Measurements from ENCODE around the gene CYB561D2.
A peak's percentile ranks its signal among the peaks of the same experiment; 100 is the strongest.

CYB561D2 gene

DNA sequence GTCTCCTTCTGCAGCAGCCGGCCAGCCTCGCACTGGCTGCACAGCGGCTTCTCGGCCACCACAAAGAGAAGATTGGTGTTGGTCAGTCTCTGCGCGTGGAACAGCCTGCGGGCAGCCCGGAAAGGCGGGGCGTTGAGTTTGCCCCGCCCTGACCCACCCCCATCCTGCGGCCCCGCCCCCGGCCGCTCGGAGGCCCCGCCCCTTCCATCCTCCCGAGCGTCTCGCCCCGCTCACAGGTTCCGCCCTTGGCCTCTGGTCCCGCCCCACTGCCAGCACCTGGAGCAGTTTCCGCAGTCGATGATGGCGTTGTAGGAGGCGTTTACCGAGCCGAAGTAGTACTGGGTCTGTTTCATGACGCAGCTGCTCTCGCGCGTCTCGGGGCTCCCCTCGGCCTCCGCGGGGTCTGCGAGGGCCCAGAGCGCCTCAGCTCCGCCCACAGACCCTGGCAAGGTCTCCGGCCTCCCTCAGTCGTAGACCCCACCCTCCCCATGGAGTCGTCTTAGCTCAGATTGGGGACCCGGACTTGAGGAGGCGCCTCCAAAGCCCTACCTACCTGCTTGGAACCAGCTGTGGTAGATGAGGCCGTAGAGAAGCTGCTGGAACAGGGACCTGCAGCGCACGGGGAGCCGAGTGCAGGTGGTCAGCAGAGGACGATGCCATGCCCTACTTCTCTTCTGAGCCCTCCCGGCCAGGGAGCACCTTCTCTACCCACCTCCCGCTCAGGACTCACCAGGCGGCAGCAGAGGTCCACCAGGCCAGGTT, 14.6 kb downstream of the CYB561D2 start:
- peak; percentile 90 to 93 for DNase-seq (ENCODE audit: low read depth in 2 of 2)

- no peak for DNase-seq (ENCODE audit: low read depth in 2 of 2)
Observed at GRCh38 chr3:50365842-50366220, 15.2 kb downstream of the CYB561D2 start.

DNA sequence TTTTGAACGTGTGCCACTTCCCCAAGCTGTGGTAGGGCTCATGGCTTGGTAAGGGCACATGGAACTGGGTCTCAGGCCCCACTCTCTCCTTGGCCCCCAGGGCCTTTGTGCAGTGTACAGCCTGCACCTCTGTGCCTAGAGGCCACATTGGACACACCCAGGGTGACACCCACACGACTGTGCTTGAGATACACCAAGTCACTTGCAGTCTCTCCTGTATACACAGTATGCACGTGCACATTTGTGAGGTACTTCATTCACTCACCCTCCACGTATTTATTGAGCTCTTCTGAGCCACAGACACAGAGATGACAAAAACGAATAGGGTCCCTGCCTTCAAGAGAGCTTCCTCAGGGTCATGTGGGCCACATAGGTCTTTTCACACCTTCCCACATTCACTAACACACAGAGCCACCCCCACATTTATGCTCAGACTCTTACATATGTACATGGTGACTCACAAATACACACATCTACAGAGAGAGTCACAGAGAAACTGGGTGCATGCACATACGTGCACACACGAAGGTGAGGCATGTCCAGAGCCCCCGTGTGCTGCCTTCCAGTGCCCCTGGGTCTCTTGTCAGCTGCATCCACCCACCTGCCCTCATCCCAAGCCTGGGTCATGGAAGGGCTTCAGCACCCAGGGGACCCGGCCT, 18.5 kb downstream of the CYB561D2 start:
- DNase-seq (ENCODE audit: low read depth in 2 of 2): no peak

DNA sequence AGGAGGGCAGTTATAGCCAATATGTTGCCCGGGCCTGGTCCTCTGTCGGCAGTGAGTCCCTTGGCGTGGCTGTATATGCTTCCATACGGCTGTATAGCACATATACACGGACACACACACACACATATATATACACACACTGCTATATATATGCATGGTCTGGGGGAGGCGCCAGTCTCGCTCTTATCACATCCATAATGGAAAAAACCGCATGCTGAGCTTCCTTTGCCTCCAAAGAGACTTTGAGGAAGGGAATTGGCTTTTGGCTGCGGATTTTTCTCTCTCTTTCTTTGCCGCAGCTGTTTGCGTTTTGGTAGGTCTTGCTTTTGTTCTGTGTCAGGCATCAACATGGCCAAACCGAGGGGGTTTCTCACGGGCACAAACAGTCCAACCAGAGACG, 19.9 kb downstream of the CYB561D2 start:
- no peak for DNase-seq (ENCODE audit: low read depth in 2 of 2)

- no peak for DNase-seq (ENCODE audit: low read depth in 2 of 2)
Observed at GRCh38 chr3:50371133-50371685, 20.5 kb downstream of the CYB561D2 start.

DNA sequence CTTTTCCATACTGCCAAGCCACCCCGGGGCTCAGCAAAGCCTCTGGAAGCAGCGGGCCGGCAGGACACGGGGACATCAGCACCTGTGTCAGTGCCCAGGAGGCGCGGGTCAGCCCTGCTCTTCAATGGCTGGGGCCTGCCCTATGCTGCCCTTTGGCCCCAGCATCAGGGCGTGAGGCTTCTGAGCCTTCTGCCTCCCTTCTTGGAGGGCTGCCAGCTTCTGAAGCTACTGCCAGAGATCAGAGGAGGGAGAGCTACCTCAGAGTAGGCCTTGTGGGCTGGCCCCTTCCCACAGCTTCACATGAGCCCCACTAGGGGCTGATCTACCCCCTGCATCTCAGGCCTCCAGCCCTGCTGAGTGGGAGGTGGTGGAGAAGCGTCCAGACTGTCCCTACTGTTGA, 21.7 kb downstream of the CYB561D2 start:
- no peak for DNase-seq (ENCODE audit: low read depth in 2 of 2)

DNA sequence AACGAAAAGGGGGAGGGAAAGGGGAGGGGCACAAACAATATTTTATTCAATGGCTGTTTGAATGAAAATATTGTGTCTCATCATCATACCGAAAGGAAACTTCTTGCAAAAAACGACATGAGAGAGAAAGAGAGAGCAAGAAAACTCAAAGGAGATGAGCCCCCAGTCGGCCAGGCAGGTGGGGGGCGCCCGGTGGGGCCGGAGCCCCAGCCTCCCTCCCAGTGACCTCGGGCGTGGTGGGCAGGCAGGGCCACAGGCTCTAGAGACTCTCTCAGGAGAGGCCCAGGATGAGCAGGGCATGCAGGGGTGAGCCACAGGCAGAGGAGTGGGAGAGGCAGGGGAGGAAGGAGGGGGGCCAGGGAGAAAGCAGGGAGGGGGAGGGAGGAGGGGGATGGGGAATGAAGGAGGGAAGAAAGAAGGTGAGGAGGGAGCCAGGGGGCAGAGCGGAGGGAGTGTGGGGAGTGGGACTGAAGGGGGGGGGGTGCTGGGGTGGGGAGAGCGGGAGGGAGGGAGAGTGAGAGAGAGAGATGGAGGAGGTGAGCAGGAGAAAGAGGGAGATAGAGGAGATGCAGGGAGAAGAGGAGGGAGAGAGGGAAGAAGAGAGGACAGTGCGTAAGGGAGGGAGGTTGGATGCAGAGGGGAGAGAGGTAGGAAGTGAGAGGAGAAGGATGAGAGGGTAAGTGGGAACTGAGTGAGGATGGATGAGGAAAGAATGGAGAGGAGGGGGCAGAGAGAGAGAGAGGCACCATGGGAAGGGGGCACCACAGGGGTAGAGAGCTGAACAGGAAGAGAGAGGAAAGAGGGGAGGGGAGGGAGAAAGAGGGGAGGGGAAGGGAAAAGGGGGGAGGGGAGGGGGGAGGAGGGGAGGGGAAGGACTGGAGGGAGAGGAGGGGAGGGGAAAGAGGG, 22.7 kb downstream of the CYB561D2 start:
- DNase-seq (ENCODE audit: low read depth in 2 of 2): no peak

GRCh38 chr3:50374363-50375257, 23.9 kb downstream of the CYB561D2 start:
- DNase-seq (ENCODE audit: low read depth in 2 of 2): no peak

DNA sequence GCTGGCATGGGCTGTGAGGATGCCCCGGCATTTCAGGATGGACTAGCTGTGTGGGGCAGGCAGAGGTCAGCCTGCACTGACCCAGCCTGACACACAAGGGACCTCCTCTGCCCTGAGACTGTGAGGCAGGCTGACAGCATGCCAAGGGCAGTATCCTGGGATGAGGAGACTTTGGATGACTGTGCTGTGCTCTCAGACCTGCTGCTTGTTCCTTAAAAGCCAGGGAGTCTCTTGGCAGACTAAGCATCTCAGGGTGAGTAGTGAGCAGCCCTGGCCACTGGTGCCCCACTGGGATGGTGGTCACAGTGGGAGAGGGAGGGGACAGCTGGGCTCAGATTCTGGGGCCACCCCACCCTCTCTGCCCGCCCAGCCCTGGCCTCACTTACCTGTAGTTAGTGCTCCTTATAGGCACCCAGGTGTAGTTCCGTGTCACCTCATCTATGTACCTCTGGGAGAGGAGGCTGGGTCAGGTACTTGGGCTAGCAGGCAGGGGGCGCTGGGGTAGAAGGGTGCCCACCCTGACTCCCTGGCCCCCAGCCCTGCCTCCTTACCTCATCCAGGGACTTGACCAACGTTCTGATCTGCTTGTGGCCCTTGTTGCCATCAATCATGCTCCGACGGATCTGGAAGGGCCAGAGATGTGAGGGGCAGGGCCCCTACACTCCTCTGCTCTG, 24.7 kb downstream of the CYB561D2 start:
- no peak for DNase-seq (ENCODE audit: low read depth in 2 of 2)

DNA sequence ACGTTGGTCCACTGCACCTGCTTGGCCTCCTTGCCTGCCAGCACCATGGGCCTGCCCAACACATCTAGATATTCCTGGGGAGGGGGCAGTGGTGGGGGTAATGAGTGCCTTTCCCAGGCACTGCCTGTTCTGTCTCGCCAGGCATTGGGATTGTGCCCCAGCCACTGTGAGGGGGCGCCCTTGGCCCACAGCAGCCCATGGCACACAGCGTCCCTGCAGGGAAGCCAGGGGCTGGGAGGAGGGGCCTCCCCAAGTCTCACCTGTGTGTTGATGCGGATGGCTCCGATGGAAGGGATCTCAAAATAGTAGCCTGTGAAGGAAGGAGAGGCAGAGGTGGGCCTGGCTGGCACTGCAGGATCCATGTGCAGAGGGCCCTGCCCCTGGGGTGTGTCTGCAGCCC, 27.4 kb downstream of the CYB561D2 start:
- no peak for DNase-seq (ENCODE audit: low read depth in 2 of 2)

DNA sequence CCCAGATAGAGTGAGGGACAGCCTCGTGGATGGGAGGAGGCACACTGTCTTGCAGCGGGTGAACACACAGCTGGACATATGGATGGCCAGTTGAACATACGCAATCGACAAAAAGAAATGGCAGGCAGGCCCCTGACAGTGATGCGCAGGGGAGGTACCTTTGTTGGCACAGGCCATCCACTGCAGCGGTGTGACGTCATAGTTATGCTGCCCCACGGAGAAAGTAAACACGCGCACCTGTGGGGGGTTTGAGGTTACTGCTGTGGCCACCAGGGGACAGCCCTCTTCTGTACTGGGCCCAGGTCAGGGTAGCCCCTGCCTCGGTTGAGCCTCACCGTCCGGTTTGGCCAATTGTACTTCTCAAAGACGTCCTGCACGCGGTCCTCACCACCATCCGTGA, 28.1 kb downstream of the CYB561D2 start:
- DNase-seq (ENCODE audit: low read depth in 2 of 2): no peak

DNA sequence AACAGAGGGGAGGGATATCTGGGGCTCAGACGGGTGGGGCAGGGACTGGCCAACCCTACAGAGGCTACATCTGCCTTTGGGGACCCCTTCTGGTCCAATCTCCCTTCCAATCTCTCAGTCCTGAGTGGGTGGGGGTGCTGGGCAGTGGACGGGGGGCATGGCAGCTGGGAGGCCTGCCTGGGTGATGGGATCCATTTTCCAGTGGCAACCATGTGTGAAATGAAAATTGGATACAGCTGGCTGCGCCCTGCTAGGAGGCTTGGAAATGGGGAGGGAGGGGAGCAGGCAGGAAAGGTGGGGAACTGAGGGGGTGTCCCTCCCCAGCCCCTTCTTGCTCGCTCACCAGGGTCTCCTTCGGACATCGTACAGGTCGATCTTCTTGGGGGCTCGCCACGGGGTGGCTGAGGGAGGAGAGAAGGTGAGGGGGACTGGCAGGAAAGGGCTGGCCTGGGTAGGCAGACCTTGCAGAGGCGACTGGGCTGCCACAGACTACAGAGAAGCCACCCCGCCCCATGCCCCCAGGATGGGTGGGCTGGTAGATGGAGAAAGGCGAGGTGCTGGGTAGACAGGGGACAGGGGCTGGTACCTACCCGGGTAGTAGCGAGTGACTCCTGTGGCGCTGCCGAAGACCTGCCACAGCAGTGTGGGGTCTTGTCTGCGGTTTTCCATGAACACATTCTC, 29.9 kb downstream of the CYB561D2 start:
- DNase-seq (ENCODE audit: low read depth in 2 of 2): no peak

DNA sequence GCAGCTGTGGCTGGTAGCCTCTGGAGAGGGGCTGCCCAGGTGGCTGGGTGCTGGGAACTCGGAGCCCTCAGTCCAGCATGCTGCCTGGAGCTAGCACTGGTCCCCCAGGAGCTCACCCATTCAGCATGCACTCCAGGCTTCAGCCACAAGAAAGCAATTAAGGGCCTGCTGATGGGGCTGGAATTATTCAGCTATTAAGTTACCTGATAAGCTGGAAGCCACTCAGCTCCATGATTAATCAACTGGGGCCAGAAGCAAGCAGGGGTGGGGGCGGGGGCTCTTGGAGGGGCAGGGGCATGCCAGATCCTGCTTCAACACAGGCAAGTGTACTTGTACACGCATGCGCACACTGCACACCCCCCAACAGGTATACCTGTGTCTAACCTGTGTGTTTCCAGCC, 30.7 kb downstream of the CYB561D2 start:
- DNase-seq (ENCODE audit: low read depth in 2 of 2): no peak

DNA sequence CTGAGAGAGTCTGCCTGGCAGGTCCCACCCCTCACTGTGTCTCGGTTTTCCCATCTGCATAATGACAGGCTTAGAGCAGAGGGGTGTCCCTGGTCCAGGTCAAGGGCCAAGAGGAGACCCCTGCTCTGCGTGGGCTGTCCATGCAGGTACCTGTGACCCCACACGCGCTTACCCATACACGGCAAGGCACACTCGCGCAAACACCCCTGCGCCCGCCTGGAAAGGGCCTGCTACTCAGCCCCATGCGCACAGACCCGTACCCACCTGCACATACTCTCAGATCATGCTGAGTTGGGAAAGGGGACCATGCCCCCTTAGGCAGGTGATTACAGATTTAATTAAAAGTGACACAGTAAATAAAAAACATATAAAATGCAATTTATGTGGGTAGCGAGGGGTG, 32.1 kb downstream of the CYB561D2 start:
- no peak for DNase-seq (ENCODE audit: low read depth in 2 of 2)

- no peak for DNase-seq (ENCODE audit: low read depth in 2 of 2)
Observed at GRCh38 chr3:50383750-50384149, 33.1 kb downstream of the CYB561D2 start.

- no peak for DNase-seq (ENCODE audit: low read depth in 2 of 2)
Observed at GRCh38 chr3:50385754-50386153, 35.1 kb downstream of the CYB561D2 start.

GRCh38 chr3:50388016-50388719, 37.5 kb downstream of the CYB561D2 start:
- no peak for DNase-seq (ENCODE audit: low read depth in 2 of 2)

- DNase-seq (ENCODE audit: low read depth in 2 of 2): no peak
Observed at GRCh38 chr3:50388720-50389413, 38.2 kb downstream of the CYB561D2 start.

DNA sequence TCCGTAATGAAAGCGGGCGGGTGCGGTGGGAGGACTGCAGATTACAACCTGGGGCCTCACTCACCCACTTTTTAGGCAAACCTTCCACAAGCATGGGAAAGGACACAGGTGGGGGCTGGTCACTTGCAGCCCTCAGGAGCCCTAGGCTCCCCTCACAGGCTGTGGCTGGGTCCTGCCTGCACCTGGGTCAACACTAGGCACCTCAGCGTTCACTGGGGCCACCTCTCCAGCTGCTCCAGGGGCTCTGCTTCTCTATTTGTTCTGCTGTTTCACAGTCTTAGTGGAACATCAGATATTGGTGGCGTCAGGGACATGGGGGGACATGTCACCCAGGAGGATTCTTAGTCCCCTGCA, 38.7 kb downstream of the CYB561D2 start:
- DNase-seq (ENCODE audit: low read depth in 2 of 2): no peak
